Activated CD4-positive, alpha-beta T cell treated with anti-CD3 and anti-CD28 coated beads, Interleukin-10, Interleukin-2, amounts not matched to agents 100 ng/mL and 50 ng/mL, durations not matched to agents 16 hours and 8 hours (primary cell): Measurements from ENCODE around the gene ABL2.

ENCODE experiments used
- DNase-seq: peaks from one replicate; pipeline ENCODE4 v3.0.0-alpha.2; 2020

Gene ABL2

GRCh38 chr1:179128520-179128919, 101.0 kb downstream of the ABL2 start:
- no peak for DNase-seq

- no peak for DNase-seq
These were observed 102.1 kb downstream of the ABL2 start for GRCh38 chr1:179127163-179127895.

- DNase-seq, result no peak
These were observed 103.0 kb downstream of the ABL2 start for GRCh38 chr1:179126338-179127060.

- no peak for DNase-seq
These were observed 104.6 kb downstream of the ABL2 start for GRCh38 chr1:179124873-179125272.

- DNase-seq, result peak; percentile 44
These were observed 108.1 kb downstream of the ABL2 start for GRCh38 chr1:179121159-179121938.

- DNase-seq, result no peak
These were observed 108.7 kb downstream of the ABL2 start for GRCh38 chr1:179120736-179121135.

- DNase-seq, result no peak
These were observed 110.0 kb downstream of the ABL2 start for GRCh38 chr1:179119513-179119912.

GRCh38 chr1:179115181-179115580, 114.3 kb downstream of the ABL2 start:
- no peak for DNase-seq

GRCh38 chr1:179108644-179109043, 120.8 kb downstream of the ABL2 start:
- DNase-seq, result no peak

- DNase-seq, result no peak
These were observed 121.5 kb downstream of the ABL2 start for GRCh38 chr1:179107706-179108629.

GRCh38 chr1:179105393-179105792, 124.1 kb downstream of the ABL2 start:
- DNase-seq, result peak; percentile 8

GRCh38 chr1:179104611-179105250, 124.7 kb downstream of the ABL2 start:
- DNase-seq, result no peak

- no peak for DNase-seq
These were observed 125.5 kb downstream of the ABL2 start for GRCh38 chr1:179103999-179104398.

- no peak for DNase-seq
These were observed 127.9 kb downstream of the ABL2 start for GRCh38 chr1:179101566-179101965.

GRCh38 chr1:179099891-179100290, 129.6 kb downstream of the ABL2 start:
- no peak for DNase-seq

- no peak for DNase-seq
These were observed 133.6 kb downstream of the ABL2 start for GRCh38 chr1:179095924-179096323.

GRCh38 chr1:179095377-179095776, 134.1 kb downstream of the ABL2 start:
- no peak for DNase-seq

GRCh38 chr1:179094818-179095217, 134.7 kb downstream of the ABL2 start:
- DNase-seq, result no peak

- DNase-seq, result no peak
These were observed 136.5 kb downstream of the ABL2 start for GRCh38 chr1:179092896-179093461.

- DNase-seq, result no peak
These were observed 137.7 kb downstream of the ABL2 start for GRCh38 chr1:179091691-179092165.

GRCh38 chr1:179090923-179091322, 138.6 kb downstream of the ABL2 start:
- no peak for DNase-seq

GRCh38 chr1:179090522-179090921, 139.0 kb downstream of the ABL2 start:
- DNase-seq, result no peak
